Upper lobe of left lung (tissue), 4 donors: Measurements from ENCODE around the gene NXPH1.

Experiments used
- POLR2A ChIP-seq, 4 donors: fragments of 450-650 bp; IDR thresholded peaks; one replicate each; pipeline ENCODE4 v1.5.1; 2016 to 2017; ENCODE audit warnings: antibody characterized with exemption in 4 of 4, mild to moderate bottlenecking in 2 of 4
- POLR2AphosphoS5 ChIP-seq, 2 donors: sonication (generic); formaldehyde crosslinking; IDR thresholded peaks; one replicate each; pipeline ENCODE4 v1.5.1; 2017; ENCODE audit warnings: antibody characterized with exemption in 2 of 2
- TF ChIP-seq, protein P1 (sequence below), 6 experiments: fragments of 450-650 bp in 4 of 6; fragments of 200-600 bp in 2 of 6; sonication (generic) in 2 of 6; IDR thresholded peaks; one replicate each; pipeline ENCODE4 v1.5.1; 2016 to 2019; ENCODE audit warnings: antibody characterized with exemption in 6 of 6

- no peak for TF ChIP-seq POLR2A (IDR thresholded peaks at IDR 0.05)
- no peak for TF ChIP-seq POLR2AphosphoS5 (IDR thresholded peaks at IDR 0.05)
- TF ChIP-seq, protein P1, sequence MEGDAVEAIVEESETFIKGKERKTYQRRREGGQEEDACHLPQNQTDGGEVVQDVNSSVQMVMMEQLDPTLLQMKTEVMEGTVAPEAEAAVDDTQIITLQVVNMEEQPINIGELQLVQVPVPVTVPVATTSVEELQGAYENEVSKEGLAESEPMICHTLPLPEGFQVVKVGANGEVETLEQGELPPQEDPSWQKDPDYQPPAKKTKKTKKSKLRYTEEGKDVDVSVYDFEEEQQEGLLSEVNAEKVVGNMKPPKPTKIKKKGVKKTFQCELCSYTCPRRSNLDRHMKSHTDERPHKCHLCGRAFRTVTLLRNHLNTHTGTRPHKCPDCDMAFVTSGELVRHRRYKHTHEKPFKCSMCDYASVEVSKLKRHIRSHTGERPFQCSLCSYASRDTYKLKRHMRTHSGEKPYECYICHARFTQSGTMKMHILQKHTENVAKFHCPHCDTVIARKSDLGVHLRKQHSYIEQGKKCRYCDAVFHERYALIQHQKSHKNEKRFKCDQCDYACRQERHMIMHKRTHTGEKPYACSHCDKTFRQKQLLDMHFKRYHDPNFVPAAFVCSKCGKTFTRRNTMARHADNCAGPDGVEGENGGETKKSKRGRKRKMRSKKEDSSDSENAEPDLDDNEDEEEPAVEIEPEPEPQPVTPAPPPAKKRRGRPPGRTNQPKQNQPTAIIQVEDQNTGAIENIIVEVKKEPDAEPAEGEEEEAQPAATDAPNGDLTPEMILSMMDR (IDR thresholded peaks at IDR 0.05): no peak
Observed at GRCh38 chr7:8761731-8762130, 328.3 kb downstream of the NXPH1 start.
